ENCODE data around the gene TMCO4. TPM values are rescaled to one million over a fixed set of nuclear protein-coding genes. Genes with fewer than 3 reads are reported as not detected.
"Not testable (repeated sequence)": the region's sequence is repeated elsewhere in the genome, so short reads cannot be mapped to it uniquely, and the experiment has no call there.

The TMCO4 gene
- total and polyA plus RNA-seq, 12 donors: 23.2 to 55.0 (median 38.1) TPM

DNA sequence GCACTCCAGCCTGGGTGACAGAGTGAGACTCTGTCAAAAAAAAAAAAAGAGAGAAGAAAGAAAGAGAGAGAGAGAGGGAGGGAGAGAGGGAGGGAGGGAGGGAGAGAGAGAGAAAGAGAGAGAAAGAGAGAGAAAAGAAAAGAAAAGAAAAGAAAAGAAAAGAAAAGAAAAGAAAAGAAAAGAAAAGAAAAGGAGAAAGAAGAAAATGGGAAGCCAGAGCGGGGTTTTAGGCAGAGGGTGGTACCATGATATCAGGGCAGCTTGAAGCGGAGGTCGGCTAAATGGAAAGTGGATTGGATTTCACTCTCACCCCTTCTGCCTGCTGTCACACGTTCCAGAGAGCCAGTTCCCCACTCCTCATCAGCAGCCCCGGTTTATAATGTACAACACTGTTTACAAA lies 1.9 kb downstream of the TMCO4 start:
- DNase-seq: no peak
- WGBS, 4 donors: 79 to 89% (median 88%) methylated on average over 5 of the region's 5 CpGs
- Histone ChIP-seq H3K27me3 (no peaks in the 10 kb centered on the region), H3K4me1 (replicated peaks in 1 of 2) (peaks cover 9% of the 10 kb centered on the region in 2 donors), H3K36me3 (replicated peaks in 1 of 2) (no peaks in the 10 kb centered on the region), H3K4me3 (no peak overlapping the region), H3K9me3 (replicated peaks in 1 of 3) (no peaks in the 10 kb centered on the region), H3K27ac (peak overlapping the region in 2 of 5 donors; percentile 76 to 95)
- intact Hi-C loops (cut with DNase I): no loop called here
- TF ChIP-seq, protein P1, sequence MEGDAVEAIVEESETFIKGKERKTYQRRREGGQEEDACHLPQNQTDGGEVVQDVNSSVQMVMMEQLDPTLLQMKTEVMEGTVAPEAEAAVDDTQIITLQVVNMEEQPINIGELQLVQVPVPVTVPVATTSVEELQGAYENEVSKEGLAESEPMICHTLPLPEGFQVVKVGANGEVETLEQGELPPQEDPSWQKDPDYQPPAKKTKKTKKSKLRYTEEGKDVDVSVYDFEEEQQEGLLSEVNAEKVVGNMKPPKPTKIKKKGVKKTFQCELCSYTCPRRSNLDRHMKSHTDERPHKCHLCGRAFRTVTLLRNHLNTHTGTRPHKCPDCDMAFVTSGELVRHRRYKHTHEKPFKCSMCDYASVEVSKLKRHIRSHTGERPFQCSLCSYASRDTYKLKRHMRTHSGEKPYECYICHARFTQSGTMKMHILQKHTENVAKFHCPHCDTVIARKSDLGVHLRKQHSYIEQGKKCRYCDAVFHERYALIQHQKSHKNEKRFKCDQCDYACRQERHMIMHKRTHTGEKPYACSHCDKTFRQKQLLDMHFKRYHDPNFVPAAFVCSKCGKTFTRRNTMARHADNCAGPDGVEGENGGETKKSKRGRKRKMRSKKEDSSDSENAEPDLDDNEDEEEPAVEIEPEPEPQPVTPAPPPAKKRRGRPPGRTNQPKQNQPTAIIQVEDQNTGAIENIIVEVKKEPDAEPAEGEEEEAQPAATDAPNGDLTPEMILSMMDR (IDR thresholded peaks at IDR 0.05): no peak
- TF ChIP-seq POLR2A (IDR thresholded peaks at IDR 0.05): no peak

- WGBS, 4 donors: 65 to 68% (median 66%) methylated on average over 4 of the region's 4 CpGs
- H3K27ac ChIP-seq: no peak overlapping the region
- no peaks in the 10 kb centered on the region for H3K36me3 ChIP-seq (replicated peaks in 1 of 2)
- H3K27me3 ChIP-seq: no peaks in the 10 kb centered on the region
- H3K4me3 ChIP-seq: no peak overlapping the region
- no peak for DNase-seq
- intact Hi-C loops (cut with DNase I): no loop called here
- H3K4me1 ChIP-seq (replicated peaks in 1 of 2): peaks cover 9 to 13% of the 10 kb centered on the region in 2 donors
- H3K9me3 ChIP-seq (replicated peaks in 1 of 3): no peaks in the 10 kb centered on the region
- TF ChIP-seq, protein P1 (IDR thresholded peaks at IDR 0.05): no peak
- no peak for TF ChIP-seq POLR2A (IDR thresholded peaks at IDR 0.05)
Measured at GRCh38 chr1:19794583-19794982, 5.1 kb downstream of the TMCO4 start.

- Histone ChIP-seq H3K27me3 (no peaks in the 10 kb centered on the region), H3K9me3 (replicated peaks in 1 of 3) (no peaks in the 10 kb centered on the region), H3K27ac (no peak overlapping the region), H3K4me3 (no peak overlapping the region), H3K36me3 (replicated peaks in 1 of 2) (no peaks in the 10 kb centered on the region), H3K4me1 (replicated peaks in 1 of 2) (peaks cover under 1 to 5% of the 10 kb centered on the region in 2 donors)
- TF ChIP-seq, protein P1 (IDR thresholded peaks at IDR 0.05): no peak
- no peak for TF ChIP-seq POLR2A (IDR thresholded peaks at IDR 0.05)
- DNase-seq: no peak
- WGBS, 4 donors: 76 to 87% (median 84%) methylated on average over 6 of the region's 6 CpGs
- intact Hi-C loops (cut with DNase I): no loop called here
Measured at GRCh38 chr1:19793360-19794046, 6.2 kb downstream of the TMCO4 start.

DNA sequence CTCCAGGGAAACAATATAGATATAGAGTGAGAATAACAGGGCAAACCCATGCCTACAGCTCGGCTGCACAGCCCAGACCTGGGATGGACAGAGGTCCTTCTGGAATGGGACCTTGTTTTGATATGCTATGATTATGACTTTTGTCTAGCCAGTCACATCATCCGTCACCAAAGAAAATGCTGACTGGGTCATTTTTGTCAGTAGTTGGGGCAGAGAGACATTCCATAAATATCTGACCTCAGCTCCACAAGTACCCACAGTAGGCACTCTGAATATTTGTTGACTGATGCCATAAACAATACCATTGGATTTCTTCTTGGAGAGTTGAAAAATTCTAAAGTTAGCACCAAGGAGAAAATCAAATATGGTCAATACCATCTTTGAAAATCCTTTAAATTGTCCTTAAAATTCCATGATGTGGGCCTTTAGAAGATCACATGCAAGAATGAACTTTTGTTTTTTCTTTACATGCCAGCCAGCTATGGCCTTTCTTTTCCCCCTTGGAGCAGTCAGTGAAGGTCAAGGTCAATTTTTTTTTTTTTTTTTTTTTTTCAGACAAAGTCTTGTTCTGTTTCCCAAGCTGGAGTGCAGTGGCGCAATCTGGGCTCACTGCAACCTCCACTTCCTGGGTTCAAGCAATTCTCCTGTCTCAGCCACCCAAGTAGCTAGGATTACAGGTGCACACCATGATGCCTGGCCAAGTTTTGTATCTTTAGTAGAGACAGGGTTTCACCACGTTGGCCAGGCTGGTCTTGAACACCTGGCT lies 7.3 kb downstream of the TMCO4 start:
- Histone ChIP-seq H3K4me1 (replicated peaks in 1 of 2) (peaks cover 0 to 4% of the 10 kb centered on the region in 2 donors), H3K4me3 (no peak overlapping the region), H3K9me3 (replicated peaks in 1 of 3) (no peaks in the 10 kb centered on the region), H3K27me3 (no peaks in the 10 kb centered on the region), H3K27ac (no peak overlapping the region), H3K36me3 (replicated peaks in 1 of 2) (no peaks in the 10 kb centered on the region)
- 76 to 90% (median 85%) methylated on average over 4 of the region's 4 CpGs for WGBS, 4 donors
- peak in 1 of 7 donors; percentile 35 for DNase-seq
- TF ChIP-seq, protein P1 (IDR thresholded peaks at IDR 0.05): no peak
- no peak for TF ChIP-seq POLR2A (IDR thresholded peaks at IDR 0.05)
- intact Hi-C loops (cut with DNase I): no loop called here

DNA sequence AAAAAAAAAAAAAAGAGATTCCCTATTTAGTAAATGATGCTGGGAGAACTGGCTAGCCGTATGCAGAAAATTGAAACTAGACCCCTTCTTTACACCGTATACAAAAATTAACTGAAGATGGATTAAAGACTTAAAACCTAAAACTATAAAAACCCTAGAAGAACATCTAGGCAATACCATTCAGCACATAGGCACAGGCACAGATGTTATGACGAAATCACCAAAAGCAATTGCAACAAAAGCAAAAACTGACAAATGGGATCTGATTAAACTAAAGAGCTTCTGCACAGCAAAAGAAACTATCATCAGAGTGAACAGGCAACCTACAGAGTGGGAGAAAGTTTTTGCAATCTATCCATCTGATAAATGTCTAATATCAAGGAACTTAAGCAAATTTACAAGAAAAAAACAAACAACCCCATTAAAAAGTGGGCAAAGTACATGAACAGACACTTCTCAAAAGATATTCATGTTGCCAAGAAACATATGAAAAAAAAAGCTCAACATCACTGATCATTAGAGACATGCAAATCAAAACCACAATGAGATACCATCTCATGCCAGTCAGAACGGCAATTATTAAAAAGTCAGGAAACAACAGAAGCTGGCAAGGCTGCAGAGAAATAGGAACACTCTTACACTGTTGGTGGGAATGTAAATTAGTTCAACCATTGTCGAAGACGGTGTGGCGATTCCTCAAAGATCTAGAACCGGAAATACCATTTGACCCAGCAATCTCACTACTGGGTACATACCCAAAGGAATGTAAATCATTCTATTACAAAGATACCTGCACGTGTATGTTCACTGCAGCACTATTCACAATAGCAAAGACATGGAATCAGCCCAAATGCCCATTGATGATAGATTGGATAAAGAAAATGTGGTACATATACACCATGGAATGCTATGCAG lies 9.4 kb downstream of the TMCO4 start:
- H3K4me3 ChIP-seq; DNase-seq; H3K27ac ChIP-seq; intact Hi-C loops (cut with DNase I); H3K4me1 ChIP-seq (replicated peaks in 1 of 2); H3K27me3 ChIP-seq; H3K9me3 ChIP-seq (replicated peaks in 1 of 3): not testable (repeated sequence)
- 91 to 93% (median 91%) methylated on average over 9 of the region's 9 CpGs for WGBS, 4 donors
- H3K36me3 ChIP-seq (replicated peaks in 1 of 2): peaks cover 0 to 14% of the 10 kb centered on the region in 2 donors
